ENCODE results near the gene FGF18. TPM values are rescaled to one million over a fixed set of nuclear protein-coding genes. Genes with fewer than 3 reads are reported as not detected.

FGF18 gene
- total and polyA plus RNA-seq, 9 of the 15 experiments (the other 6 are each of a cell fraction or from before 2014, with no cell fraction given): 0.05 to 0.18 (median 0.11) TPM; not detected in 6

DNA sequence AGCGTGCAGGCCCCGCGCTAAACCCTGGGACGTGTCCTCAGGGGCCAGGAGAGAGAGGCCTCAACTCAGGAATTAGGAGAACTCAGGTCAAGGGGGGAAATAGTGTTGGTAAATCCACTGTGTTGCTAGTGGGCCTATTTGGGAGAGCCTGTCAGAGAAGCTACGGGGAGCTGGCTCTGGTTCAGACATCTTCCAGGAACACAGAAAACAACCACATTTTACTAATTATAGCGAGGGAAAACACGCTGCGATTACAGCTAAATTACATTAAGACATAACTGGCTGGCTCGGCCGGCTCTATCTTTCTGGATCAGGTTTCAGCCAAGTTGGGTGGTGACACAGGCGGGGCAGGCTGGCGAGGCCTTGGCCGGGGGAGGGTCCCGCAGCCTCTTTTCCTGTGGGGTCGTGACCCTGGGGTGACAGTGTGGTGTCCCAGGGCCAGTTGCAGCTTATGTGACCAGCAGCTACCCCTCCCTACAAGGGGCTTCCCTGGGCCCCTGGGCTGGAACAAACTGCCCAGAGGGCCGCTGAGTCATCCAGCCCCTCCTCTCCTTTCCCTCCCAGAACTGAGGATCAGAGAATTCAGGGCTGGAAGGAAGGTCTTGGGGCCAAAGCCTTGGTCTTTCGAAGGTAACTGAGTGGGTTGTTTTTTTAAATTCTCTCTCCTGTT lies 75.1 kb downstream of the FGF18 start (continued):
- TF ChIP-seq, protein P1, sequence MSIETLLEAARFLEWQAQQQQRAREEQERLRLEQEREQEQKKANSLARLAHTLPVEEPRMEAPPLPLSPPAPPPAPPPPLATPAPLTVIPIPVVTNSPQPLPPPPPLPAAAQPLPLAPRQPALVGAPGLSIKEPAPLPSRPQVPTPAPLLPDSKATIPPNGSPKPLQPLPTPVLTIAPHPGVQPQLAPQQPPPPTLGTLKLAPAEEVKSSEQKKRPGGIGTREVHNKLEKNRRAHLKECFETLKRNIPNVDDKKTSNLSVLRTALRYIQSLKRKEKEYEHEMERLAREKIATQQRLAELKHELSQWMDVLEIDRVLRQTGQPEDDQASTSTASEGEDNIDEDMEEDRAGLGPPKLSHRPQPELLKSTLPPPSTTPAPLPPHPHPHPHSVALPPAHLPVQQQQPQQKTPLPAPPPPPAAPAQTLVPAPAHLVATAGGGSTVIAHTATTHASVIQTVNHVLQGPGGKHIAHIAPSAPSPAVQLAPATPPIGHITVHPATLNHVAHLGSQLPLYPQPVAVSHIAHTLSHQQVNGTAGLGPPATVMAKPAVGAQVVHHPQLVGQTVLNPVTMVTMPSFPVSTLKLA (conservative IDR thresholded peaks at IDR 0.05): no peak; a peak in 1 of 4 replicates
- TF ChIP-seq PHB2 (IDR thresholded peaks at IDR 0.05; ENCODE audit: low read depth): no peak
- TF ChIP-seq SMARCC2 (IDR thresholded peaks at IDR 0.05; ENCODE audit: low read depth): peak; percentile 60
- peak; percentile 79 for TF ChIP-seq DPF2 (IDR thresholded peaks at IDR 0.05)
- TF ChIP-seq MEIS2 (IDR thresholded peaks at IDR 0.05; ENCODE audit: partially characterized antibody): peak; percentile 13
- no peak for TF ChIP-seq ZNF121 (CRISPR knock-in tag; conservative IDR thresholded peaks at IDR 0.05)
- TF ChIP-seq, protein P2, sequence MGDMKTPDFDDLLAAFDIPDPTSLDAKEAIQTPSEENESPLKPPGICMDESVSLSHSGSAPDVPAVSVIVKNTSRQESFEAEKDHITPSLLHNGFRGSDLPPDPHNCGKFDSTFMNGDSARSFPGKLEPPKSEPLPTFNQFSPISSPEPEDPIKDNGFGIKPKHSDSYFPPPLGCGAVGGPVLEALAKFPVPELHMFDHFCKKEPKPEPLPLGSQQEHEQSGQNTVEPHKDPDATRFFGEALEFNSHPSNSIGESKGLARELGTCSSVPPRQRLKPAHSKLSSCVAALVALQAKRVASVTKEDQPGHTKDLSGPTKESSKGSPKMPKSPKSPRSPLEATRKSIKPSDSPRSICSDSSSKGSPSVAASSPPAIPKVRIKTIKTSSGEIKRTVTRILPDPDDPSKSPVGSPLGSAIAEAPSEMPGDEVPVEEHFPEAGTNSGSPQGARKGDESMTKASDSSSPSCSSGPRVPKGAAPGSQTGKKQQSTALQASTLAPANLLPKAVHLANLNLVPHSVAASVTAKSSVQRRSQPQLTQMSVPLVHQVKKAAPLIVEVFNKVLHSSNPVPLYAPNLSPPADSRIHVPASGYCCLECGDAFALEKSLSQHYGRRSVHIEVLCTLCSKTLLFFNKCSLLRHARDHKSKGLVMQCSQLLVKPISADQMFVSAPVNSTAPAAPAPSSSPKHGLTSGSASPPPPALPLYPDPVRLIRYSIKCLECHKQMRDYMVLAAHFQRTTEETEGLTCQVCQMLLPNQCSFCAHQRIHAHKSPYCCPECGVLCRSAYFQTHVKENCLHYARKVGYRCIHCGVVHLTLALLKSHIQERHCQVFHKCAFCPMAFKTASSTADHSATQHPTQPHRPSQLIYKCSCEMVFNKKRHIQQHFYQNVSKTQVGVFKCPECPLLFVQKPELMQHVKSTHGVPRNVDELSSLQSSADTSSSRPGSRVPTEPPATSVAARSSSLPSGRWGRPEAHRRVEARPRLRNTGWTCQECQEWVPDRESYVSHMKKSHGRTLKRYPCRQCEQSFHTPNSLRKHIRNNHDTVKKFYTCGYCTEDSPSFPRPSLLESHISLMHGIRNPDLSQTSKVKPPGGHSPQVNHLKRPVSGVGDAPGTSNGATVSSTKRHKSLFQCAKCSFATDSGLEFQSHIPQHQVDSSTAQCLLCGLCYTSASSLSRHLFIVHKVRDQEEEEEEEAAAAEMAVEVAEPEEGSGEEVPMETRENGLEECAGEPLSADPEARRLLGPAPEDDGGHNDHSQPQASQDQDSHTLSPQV (IDR thresholded peaks at IDR 0.05): peak; percentile 72
- TF ChIP-seq TRIM24 (IDR thresholded peaks at IDR 0.05): peak in 1 of 2 experiments; percentile 69; a peak in 2 of 4 replicates
- TF ChIP-seq HMGN3 (IDR thresholded peaks at IDR 0.05; ENCODE audit: borderline replicate concordance, extremely low read depth, insufficient read length, low read depth, low read length): peak; percentile 59
- TF ChIP-seq EP300 (IDR thresholded peaks at IDR 0.05; ENCODE audit: low read length): peak; percentile 69
- TF ChIP-seq BACH1 (tag; IDR thresholded peaks at IDR 0.05): no peak
- TF ChIP-seq SMAD1 (IDR thresholded peaks at IDR 0.05; ENCODE audit: low read depth, low read length, partially characterized antibody): no peak
- TF ChIP-seq ZNF644 (tag; IDR thresholded peaks at IDR 0.05; ENCODE audit: low read depth): peak; percentile 66
- no peak for TF ChIP-seq ZNF274 (IDR thresholded peaks at IDR 0.05; ENCODE audit: borderline replicate concordance, low read depth, low read length)
- TF ChIP-seq ZNF41 (CRISPR knock-in tag; conservative IDR thresholded peaks at IDR 0.05): no peak
- TF ChIP-seq SRF (CRISPR knock-in tag; IDR thresholded peaks at IDR 0.05): peak in 1 of 2 experiments; percentile 59; a peak in 1 of 4 replicates
- TF ChIP-seq, protein P3, sequence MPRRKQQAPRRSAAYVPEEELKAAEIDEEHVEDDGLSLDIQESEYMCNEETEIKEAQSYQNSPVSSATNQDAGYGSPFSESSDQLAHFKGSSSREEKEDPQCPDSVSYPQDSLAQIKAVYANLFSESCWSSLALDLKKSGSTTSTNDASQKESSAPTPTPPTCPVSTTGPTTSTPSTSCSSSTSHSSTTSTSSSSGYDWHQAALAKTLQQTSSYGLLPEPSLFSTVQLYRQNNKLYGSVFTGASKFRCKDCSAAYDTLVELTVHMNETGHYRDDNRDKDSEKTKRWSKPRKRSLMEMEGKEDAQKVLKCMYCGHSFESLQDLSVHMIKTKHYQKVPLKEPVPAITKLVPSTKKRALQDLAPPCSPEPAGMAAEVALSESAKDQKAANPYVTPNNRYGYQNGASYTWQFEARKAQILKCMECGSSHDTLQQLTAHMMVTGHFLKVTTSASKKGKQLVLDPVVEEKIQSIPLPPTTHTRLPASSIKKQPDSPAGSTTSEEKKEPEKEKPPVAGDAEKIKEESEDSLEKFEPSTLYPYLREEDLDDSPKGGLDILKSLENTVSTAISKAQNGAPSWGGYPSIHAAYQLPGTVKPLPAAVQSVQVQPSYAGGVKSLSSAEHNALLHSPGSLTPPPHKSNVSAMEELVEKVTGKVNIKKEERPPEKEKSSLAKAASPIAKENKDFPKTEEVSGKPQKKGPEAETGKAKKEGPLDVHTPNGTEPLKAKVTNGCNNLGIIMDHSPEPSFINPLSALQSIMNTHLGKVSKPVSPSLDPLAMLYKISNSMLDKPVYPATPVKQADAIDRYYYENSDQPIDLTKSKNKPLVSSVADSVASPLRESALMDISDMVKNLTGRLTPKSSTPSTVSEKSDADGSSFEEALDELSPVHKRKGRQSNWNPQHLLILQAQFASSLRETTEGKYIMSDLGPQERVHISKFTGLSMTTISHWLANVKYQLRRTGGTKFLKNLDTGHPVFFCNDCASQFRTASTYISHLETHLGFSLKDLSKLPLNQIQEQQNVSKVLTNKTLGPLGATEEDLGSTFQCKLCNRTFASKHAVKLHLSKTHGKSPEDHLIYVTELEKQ (CRISPR knock-in tag; IDR thresholded peaks at IDR 0.05): no peak
- TF ChIP-seq POLR2G (IDR thresholded peaks at IDR 0.05; ENCODE audit: low read depth, low read length): peak; percentile 64
- no peak for TF ChIP-seq ZSCAN32 (CRISPR knock-in tag; IDR thresholded peaks at IDR 0.05)
- peak; percentile 74 for TF ChIP-seq KLF16 (IDR thresholded peaks at IDR 0.05)
